Activated naive CD8-positive, alpha-beta T cell treated with anti-CD3 and anti-CD28 coated beads for 36 hours (primary cell): ENCODE results near the gene RAB31. TPM values are rescaled to one million over a fixed set of nuclear protein-coding genes. Genes with fewer than 3 reads are reported as not detected.

Experiments used
- DNase-seq: peaks from one replicate; pipeline ENCODE4 v3.0.0; 2021
- H3K27ac Mint-ChIP-seq: one replicate; pipeline ENCODE4 v1.8.0; 2022; ENCODE audit warnings: mild to moderate bottlenecking, moderate library complexity, mixed read lengths
- H3K27me3 Mint-ChIP-seq: one replicate; pipeline ENCODE4 v1.8.0; 2022; ENCODE audit warnings: mild to moderate bottlenecking, mixed read lengths
- H3K36me3 Mint-ChIP-seq: one replicate; pipeline ENCODE4 v1.8.0; 2021; ENCODE audit warnings: mild to moderate bottlenecking, mixed read lengths
- H3K4me1 Mint-ChIP-seq: one replicate; pipeline ENCODE4 v1.8.0; 2021; ENCODE audit warnings: mixed read lengths
- H3K4me3 Mint-ChIP-seq: one replicate; pipeline ENCODE4 v1.8.0; 2022; ENCODE audit warnings: mild to moderate bottlenecking, moderate library complexity, mixed read lengths
- H3K9me3 Mint-ChIP-seq: one replicate; pipeline ENCODE4 v1.8.0; 2022; ENCODE audit warnings: mixed read lengths
- total RNA-seq, 2 experiments: library from RNA; stranded (reverse); gene quantifications; one replicate each; pipeline ENCODE4 v1.2.3, GENCODE V29; 2021

RAB31 gene
- total RNA-seq, 2 experiments from 2014 or later, result 0.70 to 0.78 TPM

GRCh38 chr18:9859232-9859631, 151.1 kb downstream of the RAB31 start:
- peaks cover 12% of the 10 kb centered on the region for H3K4me1 Mint-ChIP-seq
- no peak overlapping the region for H3K4me3 Mint-ChIP-seq
- H3K27ac Mint-ChIP-seq, result no peak overlapping the region
- no peak for DNase-seq
- H3K9me3 Mint-ChIP-seq, result no peaks in the 10 kb centered on the region
- no peaks in the 10 kb centered on the region for H3K36me3 Mint-ChIP-seq
- peaks cover 7% of the 10 kb centered on the region for H3K27me3 Mint-ChIP-seq

- H3K36me3 Mint-ChIP-seq, result peaks cover under 1% of the 10 kb centered on the region
- peaks cover 7% of the 10 kb centered on the region for H3K27me3 Mint-ChIP-seq
- DNase-seq, result no peak
- peaks cover 12% of the 10 kb centered on the region for H3K4me1 Mint-ChIP-seq
- no peak overlapping the region for H3K27ac Mint-ChIP-seq
- H3K4me3 Mint-ChIP-seq, result no peak overlapping the region
- H3K9me3 Mint-ChIP-seq, result peaks cover 3% of the 10 kb centered on the region
Observed at GRCh38 chr18:9860682-9861081, 152.6 kb downstream of the RAB31 start.

GRCh38 chr18:9861157-9861556, 153.1 kb downstream of the RAB31 start:
- H3K36me3 Mint-ChIP-seq, result peaks cover 4% of the 10 kb centered on the region
- peak overlapping the region; percentile 25 for H3K27ac Mint-ChIP-seq
- peaks cover 8% of the 10 kb centered on the region for H3K9me3 Mint-ChIP-seq

GRCh38 chr18:9861933-9862332, 153.8 kb downstream of the RAB31 start:
- peak; percentile 13 for DNase-seq

More at GRCh38 chr18:9861157-9861556, 153.1 kb downstream of the RAB31 start:
- peaks cover 12% of the 10 kb centered on the region for H3K4me1 Mint-ChIP-seq
- DNase-seq, result no peak
- peaks cover 5% of the 10 kb centered on the region for H3K27me3 Mint-ChIP-seq
- no peak overlapping the region for H3K4me3 Mint-ChIP-seq

GRCh38 chr18:9862686-9863085, 154.6 kb downstream of the RAB31 start:
- Mint-ChIP-seq H3K27ac (no peak overlapping the region), H3K27me3 (peaks cover 4% of the 10 kb centered on the region)

More at GRCh38 chr18:9861933-9862332, 153.8 kb downstream of the RAB31 start:
- H3K27ac Mint-ChIP-seq, result peak overlapping the region; percentile 25
- peaks cover 4% of the 10 kb centered on the region for H3K27me3 Mint-ChIP-seq
- peaks cover 12% of the 10 kb centered on the region for H3K9me3 Mint-ChIP-seq
- no peak overlapping the region for H3K4me3 Mint-ChIP-seq
- peaks cover 12% of the 10 kb centered on the region for H3K4me1 Mint-ChIP-seq
- peaks cover 4% of the 10 kb centered on the region for H3K36me3 Mint-ChIP-seq

GRCh38 chr18:9863282-9863681, 155.2 kb downstream of the RAB31 start:
- Mint-ChIP-seq H3K9me3 (peaks cover 12% of the 10 kb centered on the region), H3K36me3 (peaks cover 4% of the 10 kb centered on the region), H3K4me3 (no peak overlapping the region)

More at GRCh38 chr18:9862686-9863085, 154.6 kb downstream of the RAB31 start:
- no peak for DNase-seq
- Mint-ChIP-seq H3K4me3 (no peak overlapping the region), H3K36me3 (peaks cover 4% of the 10 kb centered on the region), H3K9me3 (peaks cover 12% of the 10 kb centered on the region), H3K4me1 (peaks cover 12% of the 10 kb centered on the region)

GRCh38 chr18:9865764-9866490, 157.8 kb downstream of the RAB31 start:
- peaks cover 14% of the 10 kb centered on the region for H3K4me1 Mint-ChIP-seq

More at GRCh38 chr18:9863282-9863681, 155.2 kb downstream of the RAB31 start:
- Mint-ChIP-seq H3K27ac (no peak overlapping the region), H3K4me1 (peaks cover 12% of the 10 kb centered on the region), H3K27me3 (peaks cover 4% of the 10 kb centered on the region)
- DNase-seq, result no peak

GRCh38 chr18:9866627-9867026, 158.5 kb downstream of the RAB31 start:
- H3K4me3 Mint-ChIP-seq, result no peak overlapping the region
- DNase-seq, result no peak
- H3K27me3 Mint-ChIP-seq, result peaks cover 8% of the 10 kb centered on the region
- H3K9me3 Mint-ChIP-seq, result peaks cover 12% of the 10 kb centered on the region
- H3K27ac Mint-ChIP-seq, result no peak overlapping the region
- peaks cover 8% of the 10 kb centered on the region for H3K4me1 Mint-ChIP-seq
- H3K36me3 Mint-ChIP-seq, result peaks cover 4% of the 10 kb centered on the region

More at GRCh38 chr18:9865764-9866490, 157.8 kb downstream of the RAB31 start:
- no peak overlapping the region for H3K27ac Mint-ChIP-seq
- peaks cover 4% of the 10 kb centered on the region for H3K27me3 Mint-ChIP-seq
- H3K36me3 Mint-ChIP-seq, result peaks cover 4% of the 10 kb centered on the region
- no peak for DNase-seq
- no peak overlapping the region for H3K4me3 Mint-ChIP-seq
- peaks cover 12% of the 10 kb centered on the region for H3K9me3 Mint-ChIP-seq

- H3K9me3 Mint-ChIP-seq, result peaks cover 12% of the 10 kb centered on the region
- peaks cover 6% of the 10 kb centered on the region for H3K4me1 Mint-ChIP-seq
- peaks cover 9% of the 10 kb centered on the region for H3K27me3 Mint-ChIP-seq
- DNase-seq, result no peak
- no peak overlapping the region for H3K4me3 Mint-ChIP-seq
- peaks cover 4% of the 10 kb centered on the region for H3K36me3 Mint-ChIP-seq
- H3K27ac Mint-ChIP-seq, result no peak overlapping the region
Observed at GRCh38 chr18:9867071-9867594, 159.0 kb downstream of the RAB31 start.

- H3K27me3 Mint-ChIP-seq, result peaks cover 13% of the 10 kb centered on the region
- H3K27ac Mint-ChIP-seq, result no peak overlapping the region
- H3K36me3 Mint-ChIP-seq, result peaks cover 4% of the 10 kb centered on the region
- H3K4me1 Mint-ChIP-seq, result peaks cover 2% of the 10 kb centered on the region
- DNase-seq, result no peak
- H3K4me3 Mint-ChIP-seq, result no peak overlapping the region
- H3K9me3 Mint-ChIP-seq, result peaks cover 12% of the 10 kb centered on the region
Observed at GRCh38 chr18:9868857-9869714, 161.0 kb downstream of the RAB31 start.

- H3K9me3 Mint-ChIP-seq, result peaks cover 12% of the 10 kb centered on the region
- peaks cover 4% of the 10 kb centered on the region for H3K36me3 Mint-ChIP-seq
- DNase-seq, result no peak
- H3K27me3 Mint-ChIP-seq, result peaks cover 16% of the 10 kb centered on the region
- H3K27ac Mint-ChIP-seq, result no peak overlapping the region
- H3K4me3 Mint-ChIP-seq, result no peak overlapping the region
- H3K4me1 Mint-ChIP-seq, result peaks cover 2% of the 10 kb centered on the region
Observed at GRCh38 chr18:9869715-9870430, 161.8 kb downstream of the RAB31 start.

- peaks cover 10% of the 10 kb centered on the region for H3K9me3 Mint-ChIP-seq
- no peak for DNase-seq
- peaks cover 4% of the 10 kb centered on the region for H3K36me3 Mint-ChIP-seq
- H3K27ac Mint-ChIP-seq, result no peak overlapping the region
- H3K4me3 Mint-ChIP-seq, result no peak overlapping the region
- peaks cover 2% of the 10 kb centered on the region for H3K4me1 Mint-ChIP-seq
- peaks cover 16% of the 10 kb centered on the region for H3K27me3 Mint-ChIP-seq
Observed at GRCh38 chr18:9870431-9871008, 162.4 kb downstream of the RAB31 start.

GRCh38 chr18:9871244-9871746, 163.2 kb downstream of the RAB31 start:
- Mint-ChIP-seq H3K27ac (no peak overlapping the region), H3K36me3 (no peaks in the 10 kb centered on the region), H3K9me3 (peaks cover 2% of the 10 kb centered on the region), H3K4me1 (peaks cover 2% of the 10 kb centered on the region), H3K27me3 (peaks cover 12% of the 10 kb centered on the region), H3K4me3 (no peak overlapping the region)
- DNase-seq, result no peak

- Mint-ChIP-seq H3K9me3 (no peaks in the 10 kb centered on the region), H3K27ac (no peak overlapping the region), H3K36me3 (no peaks in the 10 kb centered on the region), H3K4me1 (peaks cover 11% of the 10 kb centered on the region), H3K4me3 (no peak overlapping the region), H3K27me3 (peaks cover 12% of the 10 kb centered on the region)
- no peak for DNase-seq
Observed at GRCh38 chr18:9872823-9873222, 164.7 kb downstream of the RAB31 start.
